Gastrocnemius medialis (tissue), 4 donors: ENCODE measurements around the gene CYP4F22.

Source experiments
- CTCF ChIP-seq, 5 experiments: fragments of 450-650 bp in 3 of 5; fragments of 200-600 bp in 2 of 5; sonication (generic) in 2 of 5; IDR thresholded peaks in 4 of 5; conservative IDR thresholded peaks in 1 of 5; 1 replicate in 4 of 5; 2 replicates in 1 of 5; pipeline ENCODE4 v1.5.1; 2016 to 2019; ENCODE audit warnings: antibody characterized with exemption in 5 of 5, mild to moderate bottlenecking in 3 of 5, moderate library complexity in 3 of 5
- POLR2A ChIP-seq, 2 donors: fragments of 450-650 bp; IDR thresholded peaks; one replicate each; pipeline ENCODE4 v1.6.1; 2017; ENCODE audit warnings: antibody characterized with exemption in 2 of 2, mild to moderate bottlenecking in 2 of 2, moderate library complexity in 2 of 2

- TF ChIP-seq POLR2A (IDR thresholded peaks at IDR 0.05) (no peak), CTCF (IDR thresholded peaks at IDR 0.05 in 4 of 5, conservative IDR thresholded peaks at IDR 0.05 in 1 of 5) (peak in 2 of 5 experiments; percentile 28 to 30)
These were observed 28.7 kb upstream of the CYP4F22 start, which contains the start of gene PGLYRP2 for GRCh38 chr19:15479391-15480345.
